IPS DF 4.7 (cell line): ENCODE data around the gene ASTN1.

Source experiments
- DNase-seq: peaks from one replicate; pipeline ENCODE4 v3.0.0-alpha.2; 2013; ENCODE audit warnings: low spot score; ENCODE audit errors: extremely low read depth

Gene ASTN1

DNA sequence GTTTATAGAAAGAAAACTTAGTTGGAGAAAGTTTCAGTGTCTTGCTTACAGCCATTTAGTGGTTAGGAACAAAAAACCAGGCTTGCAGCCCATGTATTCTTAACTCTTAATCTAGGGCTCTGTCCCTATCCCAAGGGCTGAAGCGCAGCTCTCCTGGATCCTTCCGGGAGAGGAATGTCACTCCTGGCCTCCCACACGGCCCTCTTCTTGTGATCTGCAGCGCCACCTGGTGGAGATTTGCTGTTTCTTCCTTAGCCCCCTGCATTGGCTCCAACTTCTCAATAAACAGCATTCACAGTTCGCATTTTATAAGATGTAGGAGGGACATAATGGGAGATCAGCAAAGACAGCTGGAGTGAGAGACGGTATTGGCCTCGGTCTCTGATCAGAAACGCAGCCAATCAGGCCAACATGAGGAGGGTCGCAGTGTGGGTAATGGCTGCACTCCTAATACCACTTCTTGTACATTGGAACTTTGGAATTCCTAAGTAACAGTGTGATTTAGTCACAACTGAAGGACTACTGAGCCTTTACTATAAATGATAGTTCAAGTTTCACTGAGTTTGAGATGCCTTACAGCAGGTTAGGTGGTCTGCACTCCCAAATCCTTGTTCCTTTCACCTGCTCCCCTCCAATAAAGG lies 283.4 kb downstream of the ASTN1 start:
- peak; percentile 72 for DNase-seq

GRCh38 chr1:176879784-176880620 lies 284.5 kb downstream of the ASTN1 start:
- DNase-seq, result no peak

DNA sequence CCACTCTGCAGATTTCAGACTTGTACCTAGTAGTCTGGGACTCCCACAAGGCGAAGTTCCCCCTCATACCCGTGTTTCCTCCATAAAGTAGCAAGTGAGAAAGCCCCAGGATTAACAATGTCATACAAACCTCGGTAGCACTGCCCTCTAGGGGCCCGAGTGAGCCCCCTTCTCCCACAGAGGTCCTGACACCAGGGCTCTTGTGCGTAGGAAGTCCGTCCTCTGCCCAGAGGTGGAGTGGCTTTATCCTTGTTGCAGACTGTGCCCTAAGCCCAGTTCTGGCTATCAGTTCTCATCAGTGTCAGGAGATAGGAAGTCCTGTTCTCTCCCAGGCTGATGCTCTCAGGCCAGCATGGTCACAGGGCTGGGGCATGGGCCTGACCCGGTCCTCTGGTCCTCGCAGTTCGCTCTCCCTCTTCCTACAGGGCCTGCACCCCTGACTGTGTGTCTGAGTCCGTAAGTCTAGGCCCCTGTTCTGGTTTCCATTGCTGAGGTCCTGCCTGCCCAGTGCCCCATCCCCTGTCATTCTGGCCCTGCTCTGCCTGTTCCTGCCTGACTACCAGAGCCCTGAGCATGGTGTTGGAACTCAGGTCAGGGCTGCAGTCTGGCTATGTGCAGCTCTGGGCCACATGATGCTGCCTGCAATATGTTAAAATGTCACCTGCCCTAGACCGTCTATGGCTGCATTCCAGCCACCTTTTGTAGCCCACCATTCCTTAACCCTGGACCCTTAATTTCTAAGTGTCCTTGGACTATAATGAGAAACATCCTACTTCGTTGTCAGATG lies 285.6 kb downstream of the ASTN1 start:
- DNase-seq, result no peak

DNA sequence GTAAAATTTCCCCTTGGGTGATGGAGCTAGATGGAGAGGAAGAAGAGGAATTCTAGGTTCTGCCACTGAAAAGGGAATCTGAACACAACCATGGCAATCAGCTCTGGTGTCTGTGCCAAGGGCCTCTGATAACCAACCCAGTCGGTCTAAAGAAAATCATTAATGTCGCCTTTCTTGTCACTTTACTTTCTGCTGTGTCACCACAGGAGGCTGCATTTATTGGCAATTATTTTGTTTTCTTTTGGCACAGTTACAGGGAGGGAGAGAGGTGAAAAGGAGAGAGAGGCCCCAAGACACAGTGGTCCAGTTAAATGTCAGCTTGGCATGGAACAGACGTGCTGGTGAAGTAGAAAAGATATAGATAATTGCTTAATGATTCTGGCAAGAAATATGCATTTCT lies 287.0 kb downstream of the ASTN1 start:
- DNase-seq, result no peak

- DNase-seq, result no peak
Measured at GRCh38 chr1:176876966-176877515, 287.5 kb downstream of the ASTN1 start.

DNA sequence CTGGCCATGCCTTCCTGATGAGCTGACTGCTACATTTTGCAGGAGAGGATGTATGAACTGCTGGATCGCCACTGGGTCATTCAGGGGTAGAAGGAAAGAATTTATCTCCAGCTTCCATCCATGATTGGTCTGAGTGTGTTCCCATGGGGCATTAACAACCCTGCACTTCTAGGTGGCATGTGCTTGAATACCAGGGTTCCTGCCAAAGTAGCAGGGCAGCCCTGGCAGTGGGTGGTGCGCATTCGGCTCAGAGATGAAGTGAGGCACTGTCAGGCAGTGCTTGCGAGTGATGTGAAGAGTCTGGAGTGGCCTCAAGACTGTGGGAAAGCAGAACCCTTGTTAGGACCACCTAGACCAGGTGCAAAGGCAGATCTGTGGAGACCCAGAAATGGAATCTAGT lies 294.9 kb downstream of the ASTN1 start:
- no peak for DNase-seq

DNA sequence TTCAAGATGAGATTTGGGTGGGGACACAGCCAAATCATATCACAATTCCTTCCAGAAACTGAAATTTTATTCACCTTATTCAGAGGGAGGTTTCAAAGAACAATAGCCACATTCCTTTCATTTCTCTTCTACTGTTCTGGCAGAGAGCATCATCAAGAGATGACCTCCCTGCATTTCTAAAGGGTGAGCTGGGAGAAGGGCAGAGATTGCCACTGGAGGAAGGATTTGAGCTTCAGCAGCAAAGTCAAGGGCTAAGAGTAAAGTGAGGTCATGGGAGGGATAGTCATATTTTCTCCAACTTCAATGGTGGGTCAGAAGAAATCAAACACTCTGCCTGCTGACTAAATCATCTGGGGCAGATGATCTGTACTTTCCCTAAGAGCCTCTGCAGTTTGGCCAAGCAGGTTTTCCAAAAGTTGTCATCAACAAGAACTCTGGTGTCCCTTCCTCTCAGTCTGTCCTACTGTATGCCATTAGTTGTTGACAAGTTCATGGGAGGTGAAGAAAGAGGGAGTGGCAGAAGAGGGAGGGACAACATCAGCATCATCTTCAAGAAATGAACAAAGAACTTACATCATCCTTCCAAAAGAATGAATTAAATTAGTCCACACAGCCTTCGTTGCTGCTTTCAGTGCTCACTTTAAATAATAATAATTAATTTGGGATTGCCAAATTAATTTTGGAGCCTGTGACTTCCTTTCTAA lies 298.3 kb downstream of the ASTN1 start:
- no peak for DNase-seq

GRCh38 chr1:176864211-176864610 lies 300.3 kb downstream of the ASTN1 start:
- no peak for DNase-seq

DNA sequence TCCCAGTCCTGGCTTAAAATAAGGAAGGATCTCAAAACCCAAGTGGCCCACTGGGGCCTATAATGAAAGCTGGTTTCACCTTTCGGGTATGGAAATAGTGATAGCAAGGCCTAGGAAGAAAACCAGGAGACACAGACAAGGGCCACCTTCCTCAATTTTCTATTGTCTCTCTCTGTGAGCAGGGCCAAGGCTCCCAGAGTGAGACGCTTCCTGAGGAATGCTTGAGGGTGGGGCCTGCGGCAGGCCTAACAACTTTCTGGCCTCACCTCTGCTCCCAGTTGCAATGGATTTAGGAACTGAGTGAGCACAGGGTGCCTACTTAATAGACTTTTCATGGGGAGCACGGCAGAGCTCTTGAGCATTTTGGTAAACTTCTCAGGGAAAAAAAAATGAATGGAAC lies 300.9 kb downstream of the ASTN1 start:
- no peak for DNase-seq

DNA sequence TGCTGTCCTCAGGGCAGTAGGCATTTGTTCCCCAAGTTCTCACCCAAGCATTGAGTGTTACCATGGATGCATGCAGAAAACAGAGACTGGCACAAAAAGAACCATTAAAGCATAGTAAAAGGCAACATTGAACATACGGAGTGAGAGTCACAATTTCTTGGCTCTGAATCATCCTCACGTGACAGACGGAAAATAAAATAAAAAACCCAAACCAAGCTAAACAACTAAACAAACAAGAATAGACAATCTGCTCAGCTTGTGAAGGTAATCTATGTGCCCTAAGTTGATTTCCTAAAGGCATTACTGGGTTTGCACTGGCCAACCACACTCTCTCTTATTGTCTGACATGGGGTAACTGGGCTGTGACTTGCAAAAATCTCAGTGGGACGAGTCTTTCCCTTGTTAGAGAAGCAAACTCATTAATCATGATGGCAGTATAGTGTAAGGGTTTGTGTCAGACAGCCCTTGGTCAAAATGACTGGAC lies 306.0 kb downstream of the ASTN1 start:
- DNase-seq, result no peak

GRCh38 chr1:176857632-176858031 lies 306.9 kb downstream of the ASTN1 start:
- no peak for DNase-seq

- DNase-seq, result no peak
Measured at GRCh38 chr1:176854758-176855745, 309.5 kb downstream of the ASTN1 start.

- no peak for DNase-seq
Measured at GRCh38 chr1:176854121-176854520, 310.4 kb downstream of the ASTN1 start.

DNA sequence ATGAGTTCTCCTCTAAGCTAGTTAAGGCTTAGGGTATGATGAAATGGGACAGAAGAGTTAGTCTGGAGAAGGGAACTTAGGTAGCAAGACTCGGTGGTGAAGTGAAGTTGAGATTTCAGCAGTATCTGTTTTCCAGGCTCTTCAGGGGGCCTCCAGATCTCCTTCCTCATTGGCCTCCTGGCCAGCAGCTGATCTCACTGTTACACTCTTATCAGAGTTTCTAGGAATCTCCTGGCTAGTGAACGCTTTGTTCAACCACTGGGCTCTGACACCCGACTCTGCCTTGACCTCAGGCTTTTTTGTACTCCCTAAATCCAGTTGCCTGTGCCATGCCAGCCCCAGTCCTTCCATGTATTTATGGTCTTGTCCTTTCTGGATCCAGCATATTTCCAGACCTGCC lies 311.0 kb downstream of the ASTN1 start:
- no peak for DNase-seq

GRCh38 chr1:176852124-176852523 lies 312.4 kb downstream of the ASTN1 start:
- no peak for DNase-seq

GRCh38 chr1:176850871-176851270 lies 313.6 kb downstream of the ASTN1 start:
- DNase-seq, result no peak

- no peak for DNase-seq
Measured at GRCh38 chr1:176849281-176849680, 315.2 kb downstream of the ASTN1 start.

GRCh38 chr1:176847052-176847451 lies 317.5 kb downstream of the ASTN1 start:
- no peak for DNase-seq

GRCh38 chr1:176843352-176844297 lies 320.9 kb downstream of the ASTN1 start:
- peak; percentile 3 for DNase-seq
